Activated CD8-positive, alpha-beta T cell treated with anti-CD3 and anti-CD28 coated beads for 36 hours (primary cell): ENCODE measurements around the gene MAGI2. TPM values are rescaled to one million over a fixed set of nuclear protein-coding genes. Genes with fewer than 3 reads are reported as not detected.

Source experiments
- ATAC-seq: fragments of 200-7000 bp; cut with Tn5 transposase; one replicate; pipeline ENCODE4 v1.10.0; 2021; ENCODE audit warnings: mild to moderate bottlenecking, moderate library complexity
- CTCF ChIA-PET: fragments of 350-600 bp; sonication (Branson Sonifier 250); formaldehyde crosslinking; loops from one replicate; lab custom pipeline; 2021; ENCODE audit warnings: antibody characterized with exemption; lab: Charles Lee
- POLR2A ChIA-PET: fragments of 350-600 bp; sonication (Branson Sonifier 250); formaldehyde crosslinking; loops from one replicate; lab custom pipeline; 2021; ENCODE audit warnings: antibody characterized with exemption; lab: Charles Lee
- DNase-seq: peaks from one replicate; pipeline ENCODE4 v3.0.0-alpha.2; 2020
- H3K27ac Mint-ChIP-seq: one replicate; pipeline ENCODE4 v1.8.0; 2021; ENCODE audit warnings: mild to moderate bottlenecking, mixed read lengths
- H3K27me3 Mint-ChIP-seq: one replicate; pipeline ENCODE4 v1.8.0; 2021; ENCODE audit warnings: mixed read lengths
- H3K36me3 Mint-ChIP-seq: one replicate; pipeline ENCODE4 v1.8.0; 2021; ENCODE audit warnings: low read depth, mixed read lengths
- H3K4me1 Mint-ChIP-seq: one replicate; pipeline ENCODE4 v1.8.0; 2021; ENCODE audit warnings: low read depth, mixed read lengths
- H3K4me3 Mint-ChIP-seq: one replicate; pipeline ENCODE4 v1.8.0; 2021; ENCODE audit warnings: mild to moderate bottlenecking, moderate library complexity, mixed read lengths
- H3K9me3 Mint-ChIP-seq: one replicate; pipeline ENCODE4 v1.8.0; 2021; ENCODE audit warnings: mixed read lengths
- intact Hi-C: fragments of 100-400 bp; cut with micrococcal nuclease; formaldehyde crosslinking; loops from one replicate; pipeline ENCODE4 v1.10.0; 2022
- total RNA-seq, 2 experiments: library from RNA; stranded (reverse); gene quantifications; one replicate each; pipeline ENCODE4 v1.2.3, GENCODE V29; 2021
- TF ChIP-seq, protein P1 (sequence below): fragments of 200-600 bp; IDR thresholded peaks from one replicate; pipeline ENCODE4 v1.8.0; 2022; ENCODE audit warnings: antibody characterized with exemption, mild to moderate bottlenecking

The MAGI2 gene
- total RNA-seq, 2 experiments from 2014 or later: 0.04 to 0.09 TPM

DNA sequence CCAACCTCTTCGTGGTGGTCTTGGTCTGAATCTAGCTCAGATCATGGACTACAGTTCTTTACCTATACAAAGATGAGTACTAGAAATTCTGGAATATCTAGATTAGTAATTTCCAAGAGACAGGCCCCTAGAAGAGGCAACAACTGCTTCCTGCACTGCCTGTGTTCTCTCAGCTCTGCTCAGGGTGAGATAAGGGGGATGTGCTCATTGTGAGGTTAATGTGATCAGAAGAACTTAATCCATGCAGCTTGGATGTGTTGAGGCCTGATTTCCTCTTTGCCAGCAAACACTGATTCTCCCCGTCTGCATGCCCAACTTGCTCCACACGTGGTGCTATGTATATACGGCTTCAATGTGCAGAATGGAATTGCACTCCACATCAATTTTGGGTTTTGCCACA is 1386.9 kb downstream of the MAGI2 start:
- Mint-ChIP-seq H3K4me3 (no peak overlapping the region), H3K9me3 (no peaks in the 10 kb centered on the region), H3K36me3 (no peaks in the 10 kb centered on the region), H3K27me3 (peaks cover 1% of the 10 kb centered on the region), H3K4me1 (no peaks in the 10 kb centered on the region), H3K27ac (no peak overlapping the region)
- no peak for DNase-seq
- TF ChIP-seq, protein P1, sequence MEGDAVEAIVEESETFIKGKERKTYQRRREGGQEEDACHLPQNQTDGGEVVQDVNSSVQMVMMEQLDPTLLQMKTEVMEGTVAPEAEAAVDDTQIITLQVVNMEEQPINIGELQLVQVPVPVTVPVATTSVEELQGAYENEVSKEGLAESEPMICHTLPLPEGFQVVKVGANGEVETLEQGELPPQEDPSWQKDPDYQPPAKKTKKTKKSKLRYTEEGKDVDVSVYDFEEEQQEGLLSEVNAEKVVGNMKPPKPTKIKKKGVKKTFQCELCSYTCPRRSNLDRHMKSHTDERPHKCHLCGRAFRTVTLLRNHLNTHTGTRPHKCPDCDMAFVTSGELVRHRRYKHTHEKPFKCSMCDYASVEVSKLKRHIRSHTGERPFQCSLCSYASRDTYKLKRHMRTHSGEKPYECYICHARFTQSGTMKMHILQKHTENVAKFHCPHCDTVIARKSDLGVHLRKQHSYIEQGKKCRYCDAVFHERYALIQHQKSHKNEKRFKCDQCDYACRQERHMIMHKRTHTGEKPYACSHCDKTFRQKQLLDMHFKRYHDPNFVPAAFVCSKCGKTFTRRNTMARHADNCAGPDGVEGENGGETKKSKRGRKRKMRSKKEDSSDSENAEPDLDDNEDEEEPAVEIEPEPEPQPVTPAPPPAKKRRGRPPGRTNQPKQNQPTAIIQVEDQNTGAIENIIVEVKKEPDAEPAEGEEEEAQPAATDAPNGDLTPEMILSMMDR: no peak
- intact Hi-C loops: no loop called here
- no peak for ATAC-seq
- POLR2A ChIA-PET: no interaction called here
- CTCF ChIA-PET: no interaction called here

DNA sequence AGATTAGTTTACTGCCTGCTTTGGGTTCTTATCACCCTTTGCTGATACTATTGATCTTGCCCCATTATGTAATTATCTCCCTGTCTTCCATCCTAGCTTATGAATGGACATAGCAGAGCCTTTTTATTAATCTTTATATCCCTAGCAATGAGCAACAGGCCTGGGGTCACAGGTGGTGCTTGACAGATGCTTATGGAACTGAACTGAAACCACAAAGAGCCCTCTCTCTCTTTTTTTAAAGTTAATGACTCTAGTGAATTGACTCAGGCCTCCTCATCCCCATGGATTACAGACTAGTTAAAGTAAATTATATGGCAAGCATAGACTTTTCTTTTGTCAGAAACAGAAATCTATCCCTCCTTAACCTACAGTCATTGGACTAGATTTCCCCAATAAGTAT is 1389.7 kb downstream of the MAGI2 start:
- H3K9me3 Mint-ChIP-seq: no peaks in the 10 kb centered on the region
- H3K4me3 Mint-ChIP-seq: no peak overlapping the region
- intact Hi-C loops: no loop called here
- ATAC-seq (no peak), DNase-seq (no peak)
- H3K27ac Mint-ChIP-seq: no peak overlapping the region
- H3K4me1 Mint-ChIP-seq: no peaks in the 10 kb centered on the region
- ChIA-PET POLR2A (no interaction called here), CTCF (interaction anchor here (1.4 kb wide), 1 partner anchor 412 kb away, joined by 3 read pairs; no protein-coding TSS in a partner anchor)
- peaks cover 13% of the 10 kb centered on the region for H3K27me3 Mint-ChIP-seq
- TF ChIP-seq, protein P1: no peak
- H3K36me3 Mint-ChIP-seq: no peaks in the 10 kb centered on the region

DNA sequence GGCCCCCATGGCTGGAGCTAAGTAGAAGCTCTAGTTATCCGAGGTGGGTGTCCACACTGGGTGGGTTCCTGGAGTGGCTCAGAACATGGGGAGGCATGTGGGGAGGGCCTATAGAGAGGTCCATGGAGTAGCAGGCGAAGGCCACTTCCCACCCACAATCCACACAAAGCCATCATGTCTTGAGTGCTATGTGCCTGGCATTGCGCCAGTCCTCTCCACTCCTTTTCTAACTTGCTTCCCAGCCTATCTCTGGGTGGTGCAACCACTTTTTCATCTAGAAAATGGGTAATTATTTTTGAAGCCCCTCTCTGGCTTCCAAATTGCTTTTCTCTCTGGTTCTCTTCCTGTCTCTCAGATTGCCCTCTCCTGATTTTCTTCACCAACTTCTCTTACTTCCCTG is 1391.3 kb downstream of the MAGI2 start:
- CTCF ChIA-PET: interaction anchor here (1.6 kb wide), 1 partner anchor 411 kb away, joined by 3 read pairs; no protein-coding TSS in a partner anchor
- Mint-ChIP-seq H3K9me3 (no peaks in the 10 kb centered on the region), H3K27me3 (peaks cover 16% of the 10 kb centered on the region), H3K36me3 (no peaks in the 10 kb centered on the region), H3K27ac (no peak overlapping the region), H3K4me3 (no peak overlapping the region), H3K4me1 (no peaks in the 10 kb centered on the region)
- DNase-seq (no peak), ATAC-seq (no peak)
- intact Hi-C loops: no loop called here
- POLR2A ChIA-PET: no interaction called here
- TF ChIP-seq, protein P1: no peak

DNA sequence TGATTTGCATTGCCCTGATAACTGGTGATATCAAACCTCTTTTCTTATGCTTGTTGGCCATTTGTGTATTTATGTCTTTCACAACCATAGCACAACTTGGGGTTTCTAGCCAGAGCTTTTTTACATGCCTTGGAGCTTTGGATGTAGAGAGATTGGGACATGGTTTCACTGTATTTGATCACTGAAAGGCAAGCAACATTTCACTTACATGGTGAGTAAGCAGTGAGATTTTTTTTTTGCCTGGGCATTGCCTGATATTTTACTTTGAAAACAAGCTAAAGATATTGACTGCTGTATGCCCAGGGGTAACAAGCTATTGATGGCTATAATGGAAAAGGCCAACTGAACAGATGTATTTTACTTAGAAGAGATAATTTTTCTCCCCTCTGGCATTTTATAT is 1395.9 kb downstream of the MAGI2 start:
- ChIA-PET POLR2A (interaction anchor here (0.8 kb wide), 1 partner anchor 79 kb away, joined by 3 read pairs; no protein-coding TSS in a partner anchor), CTCF (interaction anchor here (0.7 kb wide), 1 partner anchor 17 kb away, joined by 3 read pairs; no protein-coding TSS in a partner anchor)
- Mint-ChIP-seq H3K27me3 (peaks cover 23% of the 10 kb centered on the region), H3K4me3 (no peak overlapping the region), H3K9me3 (no peaks in the 10 kb centered on the region), H3K36me3 (no peaks in the 10 kb centered on the region), H3K27ac (no peak overlapping the region), H3K4me1 (no peaks in the 10 kb centered on the region)
- TF ChIP-seq, protein P1: no peak
- ATAC-seq (no peak), DNase-seq (no peak)
- intact Hi-C loops: no loop called here

DNA sequence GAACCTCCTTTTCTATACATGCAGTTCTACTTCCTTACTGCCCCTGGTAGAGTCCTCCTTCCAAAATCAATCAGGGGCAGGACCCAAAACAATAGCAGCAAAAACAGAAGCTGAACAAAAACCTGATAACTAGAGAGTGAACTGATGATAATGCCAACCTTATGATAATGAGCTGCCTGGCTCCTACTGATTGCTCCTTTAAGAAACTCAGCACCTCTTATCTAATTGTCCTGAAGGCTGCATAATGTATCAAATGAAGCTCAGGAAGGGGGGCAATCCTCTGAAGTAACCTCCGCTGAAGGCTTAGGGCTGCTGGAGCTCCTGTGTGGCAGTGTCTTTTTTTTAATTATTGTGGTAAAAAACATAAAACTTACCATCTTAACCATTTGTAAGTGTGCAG is 1397.9 kb downstream of the MAGI2 start:
- no peaks in the 10 kb centered on the region for H3K36me3 Mint-ChIP-seq
- DNase-seq (no peak), ATAC-seq (no peak)
- intact Hi-C loops: no loop called here
- H3K4me3 Mint-ChIP-seq: no peak overlapping the region
- H3K9me3 Mint-ChIP-seq: no peaks in the 10 kb centered on the region
- no peaks in the 10 kb centered on the region for H3K4me1 Mint-ChIP-seq
- ChIA-PET CTCF (interaction anchor here (1.1 kb wide), 1 partner anchor 16 kb away, joined by 3 read pairs; no protein-coding TSS in a partner anchor), POLR2A (interaction anchor here (0.8 kb wide), 1 partner anchor 15 kb away, joined by 3 read pairs; no protein-coding TSS in a partner anchor)
- TF ChIP-seq, protein P1: no peak
- no peak overlapping the region for H3K27ac Mint-ChIP-seq
- peaks cover 19% of the 10 kb centered on the region for H3K27me3 Mint-ChIP-seq
